HG03045 (cell line): ENCODE measurements around the gene TMEM45A.

Source experiments
- ATAC-seq: cut with Tn5 transposase; IDR thresholded peaks from one replicate; pipeline ENCODE4 v1.9.1; 2021; ENCODE audit warnings: mild to moderate bottlenecking, moderate library complexity; ENCODE audit not compliant: unreplicated experiment

TMEM45A gene

GRCh38 chr3:100609305-100609704 lies 116.9 kb downstream of the TMEM45A start, which contains the start of gene ADGRG7:
TSS of gene ADGRG7 (plus strand) at chr3:100609601. CDS start at chr3:100609857, 256 bp downstream.
- no peak for ATAC-seq

- no peak for ATAC-seq
Measured at GRCh38 chr3:100609963-100610362, 117.5 kb downstream of the TMEM45A start.

- no peak for ATAC-seq
Measured at GRCh38 chr3:100611221-100611620, 118.8 kb downstream of the TMEM45A start.

- ATAC-seq, result no peak
Measured at GRCh38 chr3:100613721-100614390, 121.4 kb downstream of the TMEM45A start.

- ATAC-seq, result no peak
Measured at GRCh38 chr3:100614941-100615340, 122.5 kb downstream of the TMEM45A start.

- ATAC-seq, result no peak
Measured at GRCh38 chr3:100615684-100616083, 123.3 kb downstream of the TMEM45A start.

- no peak for ATAC-seq
Measured at GRCh38 chr3:100621251-100621650, 128.8 kb downstream of the TMEM45A start.
